Activated T-helper 17 cell treated with anti-CD3 and anti-CD28 coated beads, Interleukin-2, amount 50 U/mL, for 72 hours (primary cell): ENCODE results near the gene ZBTB47. TPM values are rescaled to one million over a fixed set of nuclear protein-coding genes. Genes with fewer than 3 reads are reported as not detected.

ENCODE experiments used
- ATAC-seq: fragments of 150-1000 bp; cut with Tn5 transposase; replicated peaks from 2 replicates; pipeline ENCODE4 v1.10.0; 2021; ENCODE audit warnings: mild to moderate bottlenecking, moderate library complexity
- H3K27ac Mint-ChIP-seq: one replicate; pipeline ENCODE4 v1.8.0; 2022; ENCODE audit warnings: mixed read lengths
- H3K27me3 Mint-ChIP-seq: one replicate; pipeline ENCODE4 v1.8.0; 2022; ENCODE audit warnings: mixed read lengths
- H3K36me3 Mint-ChIP-seq: one replicate; pipeline ENCODE4 v1.8.0; 2022; ENCODE audit warnings: low read depth, mild to moderate bottlenecking, mixed read lengths
- H3K4me1 Mint-ChIP-seq: one replicate; pipeline ENCODE4 v1.8.0; 2022; ENCODE audit warnings: mixed read lengths
- H3K4me3 Mint-ChIP-seq: one replicate; pipeline ENCODE4 v1.8.0; 2022; ENCODE audit warnings: mild to moderate bottlenecking, mixed read lengths
- H3K9me3 Mint-ChIP-seq: one replicate; pipeline ENCODE4 v1.8.0; 2022; ENCODE audit warnings: mixed read lengths
- total RNA-seq, 2 donors: library from RNA; stranded (reverse); gene quantifications; one replicate each; pipeline ENCODE4 v1.2.3, GENCODE V29; 2022

The ZBTB47 gene
- total RNA-seq = 1 to 10 TPM in 1 of 2 donors, under 1 TPM in 1; 0.19 to 1.2 TPM

- peaks cover 10% of the 10 kb centered on the region for H3K36me3 Mint-ChIP-seq
- peak within 1 kb of the TSS; percentile 81 for H3K4me3 Mint-ChIP-seq
- peak; percentile 3 for ATAC-seq
- H3K4me1 Mint-ChIP-seq = peaks cover 5% of the 10 kb centered on the region
- no peaks in the 10 kb centered on the region for H3K27me3 Mint-ChIP-seq
- peak within 1 kb of the TSS; percentile 77 for H3K27ac Mint-ChIP-seq
- H3K9me3 Mint-ChIP-seq = no peaks in the 10 kb centered on the region
Measured at GRCh38 chr3:42653560-42654330, at the start of gene ZBTB47. Gene ZBTB47 (plus strand): TSS chr3:42653697. CDS start chr3:42658356, 4,659 bp downstream.

GRCh38 chr3:42605546-42606173, 47.8 kb upstream of the ZBTB47 start:
- peaks cover 39% of the 10 kb centered on the region for H3K4me1 Mint-ChIP-seq
- peak overlapping the region; percentile 7 for H3K27ac Mint-ChIP-seq
- ATAC-seq = no peak
- H3K4me3 Mint-ChIP-seq = peak overlapping the region; percentile 19
- peaks cover 94% of the 10 kb centered on the region for H3K36me3 Mint-ChIP-seq
- H3K9me3 Mint-ChIP-seq = no peaks in the 10 kb centered on the region
- H3K27me3 Mint-ChIP-seq = no peaks in the 10 kb centered on the region

GRCh38 chr3:42608581-42608980, 44.9 kb upstream of the ZBTB47 start:
- H3K27me3 Mint-ChIP-seq = no peaks in the 10 kb centered on the region
- peaks cover 91% of the 10 kb centered on the region for H3K36me3 Mint-ChIP-seq
- no peak overlapping the region for H3K4me3 Mint-ChIP-seq
- no peak for ATAC-seq
- peaks cover 52% of the 10 kb centered on the region for H3K4me1 Mint-ChIP-seq
- H3K9me3 Mint-ChIP-seq = no peaks in the 10 kb centered on the region
- H3K27ac Mint-ChIP-seq = peak overlapping the region; percentile 34

GRCh38 chr3:42610976-42611375, 42.5 kb upstream of the ZBTB47 start:
- no peaks in the 10 kb centered on the region for H3K9me3 Mint-ChIP-seq
- peak overlapping the region; percentile 79 for H3K27ac Mint-ChIP-seq
- no peaks in the 10 kb centered on the region for H3K27me3 Mint-ChIP-seq
- peaks cover 46% of the 10 kb centered on the region for H3K4me1 Mint-ChIP-seq
- peaks cover 80% of the 10 kb centered on the region for H3K36me3 Mint-ChIP-seq
- ATAC-seq = no peak
- H3K4me3 Mint-ChIP-seq = peak overlapping the region; percentile 51

GRCh38 chr3:42612217-42612616, 41.3 kb upstream of the ZBTB47 start:
- Mint-ChIP-seq H3K36me3 (peaks cover 82% of the 10 kb centered on the region), H3K4me1 (peaks cover 41% of the 10 kb centered on the region), H3K27me3 (no peaks in the 10 kb centered on the region), H3K9me3 (no peaks in the 10 kb centered on the region), H3K4me3 (no peak overlapping the region), H3K27ac (no peak overlapping the region)
- ATAC-seq = no peak

- Mint-ChIP-seq H3K27me3 (no peaks in the 10 kb centered on the region), H3K4me1 (peaks cover 36% of the 10 kb centered on the region), H3K27ac (no peak overlapping the region), H3K36me3 (peaks cover 82% of the 10 kb centered on the region), H3K9me3 (no peaks in the 10 kb centered on the region), H3K4me3 (no peak overlapping the region)
- ATAC-seq = no peak
Measured at GRCh38 chr3:42612928-42613327, 40.6 kb upstream of the ZBTB47 start.

GRCh38 chr3:42613462-42613861, 40.0 kb upstream of the ZBTB47 start:
- Mint-ChIP-seq H3K27ac (no peak overlapping the region), H3K27me3 (no peaks in the 10 kb centered on the region), H3K4me3 (no peak overlapping the region), H3K4me1 (peaks cover 36% of the 10 kb centered on the region), H3K9me3 (no peaks in the 10 kb centered on the region), H3K36me3 (peaks cover 82% of the 10 kb centered on the region)
- no peak for ATAC-seq

GRCh38 chr3:42631620-42632019, 21.9 kb upstream of the ZBTB47 start:
- H3K36me3 Mint-ChIP-seq = peaks cover 20% of the 10 kb centered on the region
- no peak overlapping the region for H3K4me3 Mint-ChIP-seq
- ATAC-seq = no peak
- no peaks in the 10 kb centered on the region for H3K27me3 Mint-ChIP-seq
- H3K4me1 Mint-ChIP-seq = peaks cover 10% of the 10 kb centered on the region
- no peaks in the 10 kb centered on the region for H3K9me3 Mint-ChIP-seq
- H3K27ac Mint-ChIP-seq = peak overlapping the region; percentile 3

GRCh38 chr3:42632146-42632545, 21.4 kb upstream of the ZBTB47 start:
- Mint-ChIP-seq H3K27ac (peak overlapping the region; percentile 3), H3K9me3 (no peaks in the 10 kb centered on the region), H3K27me3 (no peaks in the 10 kb centered on the region), H3K4me1 (peaks cover 10% of the 10 kb centered on the region), H3K4me3 (no peak overlapping the region), H3K36me3 (peaks cover 14% of the 10 kb centered on the region)
- ATAC-seq = peak; percentile 53

GRCh38 chr3:42633544-42633943, 20.0 kb upstream of the ZBTB47 start:
- Mint-ChIP-seq H3K4me1 (peaks cover 10% of the 10 kb centered on the region), H3K27ac (peak overlapping the region; percentile 13), H3K9me3 (no peaks in the 10 kb centered on the region), H3K4me3 (no peak overlapping the region), H3K27me3 (no peaks in the 10 kb centered on the region), H3K36me3 (peaks cover under 1% of the 10 kb centered on the region)
- ATAC-seq = no peak

GRCh38 chr3:42635111-42635510, 18.4 kb upstream of the ZBTB47 start:
- Mint-ChIP-seq H3K4me1 (peaks cover 10% of the 10 kb centered on the region), H3K36me3 (no peaks in the 10 kb centered on the region), H3K4me3 (peak overlapping the region; percentile 6), H3K27me3 (no peaks in the 10 kb centered on the region), H3K9me3 (no peaks in the 10 kb centered on the region), H3K27ac (peak overlapping the region; percentile 80)
- peak; percentile 37 for ATAC-seq

GRCh38 chr3:42637001-42637400, 16.5 kb upstream of the ZBTB47 start:
- H3K9me3 Mint-ChIP-seq = no peaks in the 10 kb centered on the region
- H3K27ac Mint-ChIP-seq = no peak overlapping the region
- peaks cover 3% of the 10 kb centered on the region for H3K36me3 Mint-ChIP-seq
- peaks cover 20% of the 10 kb centered on the region for H3K4me1 Mint-ChIP-seq
- H3K27me3 Mint-ChIP-seq = no peaks in the 10 kb centered on the region
- no peak overlapping the region for H3K4me3 Mint-ChIP-seq
- no peak for ATAC-seq

- peaks cover 20% of the 10 kb centered on the region for H3K4me1 Mint-ChIP-seq
- ATAC-seq = peak; percentile 90
- H3K36me3 Mint-ChIP-seq = peaks cover 17% of the 10 kb centered on the region
- no peak overlapping the region for H3K27ac Mint-ChIP-seq
- H3K9me3 Mint-ChIP-seq = no peaks in the 10 kb centered on the region
- H3K4me3 Mint-ChIP-seq = no peak overlapping the region
- H3K27me3 Mint-ChIP-seq = no peaks in the 10 kb centered on the region
Measured at GRCh38 chr3:42638339-42638842, 15.1 kb upstream of the ZBTB47 start.

GRCh38 chr3:42639192-42639591, 14.3 kb upstream of the ZBTB47 start:
- Mint-ChIP-seq H3K4me1 (peaks cover 15% of the 10 kb centered on the region), H3K27me3 (no peaks in the 10 kb centered on the region), H3K9me3 (no peaks in the 10 kb centered on the region), H3K27ac (no peak overlapping the region), H3K36me3 (peaks cover 25% of the 10 kb centered on the region), H3K4me3 (no peak overlapping the region)
- ATAC-seq = no peak

GRCh38 chr3:42640129-42640528, 13.4 kb upstream of the ZBTB47 start:
- Mint-ChIP-seq H3K27me3 (no peaks in the 10 kb centered on the region), H3K4me3 (no peak overlapping the region), H3K36me3 (peaks cover 34% of the 10 kb centered on the region), H3K9me3 (no peaks in the 10 kb centered on the region), H3K4me1 (peaks cover 12% of the 10 kb centered on the region), H3K27ac (peak overlapping the region; percentile 78)
- ATAC-seq = no peak
